Measurements from ENCODE around the gene PDE4A.

PDE4A gene

GRCh38 chr19:10422046-10422461 lies 1.7 kb downstream of the PDE4A start:
- Histone ChIP-seq H2AFZ (ENCODE audit: low read depth, low read length) (no peak overlapping the region), H3K36me3 (ENCODE audit: insufficient read depth, low read length) (no peaks in the 10 kb centered on the region), H3K4me3 (ENCODE audit: low read length) (no peak overlapping the region), H3K27me3 (ENCODE audit: insufficient read depth, low read length) (peaks cover 68% of the 10 kb centered on the region), H3K9me3 (ENCODE audit: low read length) (no peaks in the 10 kb centered on the region), H3K4me1 (ENCODE audit: insufficient read depth, low read length) (peaks cover 25% of the 10 kb centered on the region)

GRCh38 chr19:10422846-10423245 lies 2.5 kb downstream of the PDE4A start:
- Histone ChIP-seq H3K27me3 (ENCODE audit: insufficient read depth, low read length) (peaks cover 67% of the 10 kb centered on the region), H3K4me3 (ENCODE audit: low read length) (no peak overlapping the region), H3K9me3 (ENCODE audit: low read length) (no peaks in the 10 kb centered on the region), H2AFZ (ENCODE audit: low read depth, low read length) (no peak overlapping the region), H3K4me1 (ENCODE audit: insufficient read depth, low read length) (peaks cover 22% of the 10 kb centered on the region), H3K36me3 (ENCODE audit: insufficient read depth, low read length) (no peaks in the 10 kb centered on the region)

GRCh38 chr19:10424011-10424637 lies 3.8 kb downstream of the PDE4A start:
- H2AFZ ChIP-seq (ENCODE audit: low read depth, low read length) = no peak overlapping the region
- H3K9me3 ChIP-seq (ENCODE audit: low read length) = no peaks in the 10 kb centered on the region
- H3K4me1 ChIP-seq (ENCODE audit: insufficient read depth, low read length) = peaks cover 14% of the 10 kb centered on the region
- H3K36me3 ChIP-seq (ENCODE audit: insufficient read depth, low read length) = no peaks in the 10 kb centered on the region
- H3K4me3 ChIP-seq (ENCODE audit: low read length) = no peak overlapping the region
- peaks cover 70% of the 10 kb centered on the region for H3K27me3 ChIP-seq (ENCODE audit: insufficient read depth, low read length)

- Histone ChIP-seq H3K36me3 (ENCODE audit: insufficient read depth, low read length) (no peaks in the 10 kb centered on the region), H3K27me3 (ENCODE audit: insufficient read depth, low read length) (peaks cover 73% of the 10 kb centered on the region), H3K4me1 (ENCODE audit: insufficient read depth, low read length) (peaks cover 1% of the 10 kb centered on the region), H2AFZ (ENCODE audit: low read depth, low read length) (no peak overlapping the region), H3K4me3 (ENCODE audit: low read length) (no peak overlapping the region), H3K9me3 (ENCODE audit: low read length) (no peaks in the 10 kb centered on the region)
These were observed 6.8 kb downstream of the PDE4A start for GRCh38 chr19:10427169-10427568.

- no peaks in the 10 kb centered on the region for H3K9me3 ChIP-seq (ENCODE audit: low read length)
- H3K36me3 ChIP-seq (ENCODE audit: insufficient read depth, low read length) = no peaks in the 10 kb centered on the region
- H2AFZ ChIP-seq (ENCODE audit: low read depth, low read length) = no peak overlapping the region
- H3K27me3 ChIP-seq (ENCODE audit: insufficient read depth, low read length) = peaks cover 79% of the 10 kb centered on the region
- no peak overlapping the region for H3K4me3 ChIP-seq (ENCODE audit: low read length)
- H3K4me1 ChIP-seq (ENCODE audit: insufficient read depth, low read length) = peaks cover 5% of the 10 kb centered on the region
These were observed 8.7 kb downstream of the PDE4A start for GRCh38 chr19:10428996-10429381.

- Histone ChIP-seq H3K9me3 (ENCODE audit: low read length) (no peaks in the 10 kb centered on the region), H3K36me3 (ENCODE audit: insufficient read depth, low read length) (no peaks in the 10 kb centered on the region), H3K27me3 (ENCODE audit: insufficient read depth, low read length) (peaks cover 70% of the 10 kb centered on the region), H3K4me1 (ENCODE audit: insufficient read depth, low read length) (peaks cover 5% of the 10 kb centered on the region), H2AFZ (ENCODE audit: low read depth, low read length) (no peak overlapping the region), H3K4me3 (ENCODE audit: low read length) (peak overlapping the region; percentile 20)
These were observed 10.3 kb downstream of the PDE4A start for GRCh38 chr19:10430505-10431253.

GRCh38 chr19:10431254-10431942 lies 11.1 kb downstream of the PDE4A start:
- H3K36me3 ChIP-seq (ENCODE audit: insufficient read depth, low read length) = no peaks in the 10 kb centered on the region
- H3K9me3 ChIP-seq (ENCODE audit: low read length) = no peaks in the 10 kb centered on the region
- H3K4me3 ChIP-seq (ENCODE audit: low read length) = peak overlapping the region; percentile 20
- no peak overlapping the region for H2AFZ ChIP-seq (ENCODE audit: low read depth, low read length)
- peaks cover 5% of the 10 kb centered on the region for H3K4me1 ChIP-seq (ENCODE audit: insufficient read depth, low read length)
- H3K27me3 ChIP-seq (ENCODE audit: insufficient read depth, low read length) = peaks cover 65% of the 10 kb centered on the region

- H2AFZ ChIP-seq (ENCODE audit: low read depth, low read length) = no peak overlapping the region
- peaks cover 5% of the 10 kb centered on the region for H3K4me1 ChIP-seq (ENCODE audit: insufficient read depth, low read length)
- peaks cover 62% of the 10 kb centered on the region for H3K27me3 ChIP-seq (ENCODE audit: insufficient read depth, low read length)
- no peak overlapping the region for H3K4me3 ChIP-seq (ENCODE audit: low read length)
- no peaks in the 10 kb centered on the region for H3K9me3 ChIP-seq (ENCODE audit: low read length)
- no peaks in the 10 kb centered on the region for H3K36me3 ChIP-seq (ENCODE audit: insufficient read depth, low read length)
These were observed 11.8 kb downstream of the PDE4A start for GRCh38 chr19:10431943-10432735.

GRCh38 chr19:10432736-10433130 lies 12.4 kb downstream of the PDE4A start:
- Histone ChIP-seq H3K9me3 (ENCODE audit: low read length) (no peaks in the 10 kb centered on the region), H3K4me1 (ENCODE audit: insufficient read depth, low read length) (peaks cover 5% of the 10 kb centered on the region), H3K4me3 (ENCODE audit: low read length) (no peak overlapping the region), H3K36me3 (ENCODE audit: insufficient read depth, low read length) (no peaks in the 10 kb centered on the region), H2AFZ (ENCODE audit: low read depth, low read length) (no peak overlapping the region), H3K27me3 (ENCODE audit: insufficient read depth, low read length) (peaks cover 56% of the 10 kb centered on the region)

GRCh38 chr19:10433131-10433536 lies 12.8 kb downstream of the PDE4A start:
- H3K36me3 ChIP-seq (ENCODE audit: insufficient read depth, low read length) = no peaks in the 10 kb centered on the region
- H2AFZ ChIP-seq (ENCODE audit: low read depth, low read length) = no peak overlapping the region
- peaks cover 5% of the 10 kb centered on the region for H3K4me1 ChIP-seq (ENCODE audit: insufficient read depth, low read length)
- no peak overlapping the region for H3K4me3 ChIP-seq (ENCODE audit: low read length)
- H3K27me3 ChIP-seq (ENCODE audit: insufficient read depth, low read length) = peaks cover 53% of the 10 kb centered on the region
- no peaks in the 10 kb centered on the region for H3K9me3 ChIP-seq (ENCODE audit: low read length)

- H3K9me3 ChIP-seq (ENCODE audit: low read length) = no peaks in the 10 kb centered on the region
- H3K4me1 ChIP-seq (ENCODE audit: insufficient read depth, low read length) = no peaks in the 10 kb centered on the region
- no peaks in the 10 kb centered on the region for H3K36me3 ChIP-seq (ENCODE audit: insufficient read depth, low read length)
- H2AFZ ChIP-seq (ENCODE audit: low read depth, low read length) = no peak overlapping the region
- no peak overlapping the region for H3K4me3 ChIP-seq (ENCODE audit: low read length)
- no peaks in the 10 kb centered on the region for H3K27me3 ChIP-seq (ENCODE audit: insufficient read depth, low read length)
These were observed 19.2 kb downstream of the PDE4A start for GRCh38 chr19:10439588-10439987.

- Histone ChIP-seq H3K36me3 (ENCODE audit: insufficient read depth, low read length) (no peaks in the 10 kb centered on the region), H3K27me3 (ENCODE audit: insufficient read depth, low read length) (no peaks in the 10 kb centered on the region), H3K9me3 (ENCODE audit: low read length) (no peaks in the 10 kb centered on the region), H3K4me1 (ENCODE audit: insufficient read depth, low read length) (no peaks in the 10 kb centered on the region), H3K4me3 (ENCODE audit: low read length) (no peak overlapping the region), H2AFZ (ENCODE audit: low read depth, low read length) (no peak overlapping the region)
These were observed 22.4 kb downstream of the PDE4A start for GRCh38 chr19:10442698-10443097.

GRCh38 chr19:10449037-10449436 lies 28.7 kb downstream of the PDE4A start:
- Histone ChIP-seq H3K9me3 (ENCODE audit: low read length) (no peaks in the 10 kb centered on the region), H3K4me3 (ENCODE audit: low read length) (no peak overlapping the region), H2AFZ (ENCODE audit: low read depth, low read length) (no peak overlapping the region), H3K27me3 (ENCODE audit: insufficient read depth, low read length) (no peaks in the 10 kb centered on the region), H3K4me1 (ENCODE audit: insufficient read depth, low read length) (peaks cover 13% of the 10 kb centered on the region), H3K36me3 (ENCODE audit: insufficient read depth, low read length) (no peaks in the 10 kb centered on the region)
